NB4 (cell line): ENCODE data around the gene PRDX2.

Experiments used
- DNase-seq: peaks from one replicate; pipeline ENCODE4 v3.0.0; 2010; ENCODE audit warnings: low read depth
- H3K4me3 ChIP-seq: one replicate; pipeline ENCODE4 v1.5.1; 2011; ENCODE audit warnings: mild to moderate bottlenecking, low read depth, low read length, moderate library complexity
- CTCF ChIP-seq: IDR thresholded peaks from one replicate; pipeline ENCODE4 v1.5.1; 2012; ENCODE audit warnings: low read depth, low read length
- MAX ChIP-seq: IDR thresholded peaks from 2 replicates; pipeline ENCODE4 v1.6.1; 2011; ENCODE audit warnings: low read depth, low read length
- MYC ChIP-seq: IDR thresholded peaks from 2 replicates; pipeline ENCODE4 v1.6.1; 2011; ENCODE audit warnings: low read depth, low read length
- POLR2A ChIP-seq: IDR thresholded peaks from 2 replicates; pipeline ENCODE4 v1.6.1; 2011; ENCODE audit warnings: mild to moderate bottlenecking; ENCODE audit not compliant: insufficient read length; ENCODE audit errors: extremely low read depth

The PRDX2 gene

GRCh38 chr19:12759686-12760085, 41.9 kb downstream of the PRDX2 start:
- TF ChIP-seq MAX (no peak), MYC (no peak), POLR2A (no peak)
- DNase-seq, result no peak
- no peak overlapping the region for H3K4me3 ChIP-seq

GRCh38 chr19:12757544-12758274, 43.9 kb downstream of the PRDX2 start:
- 0 out of 2 replicates have a peak, but pooled peaks have one; percentile 46 for TF ChIP-seq MYC
- TF ChIP-seq MAX, result peak; percentile 44; the same call in 1 of the 2 replicates
- TF ChIP-seq POLR2A, result no peak
- TF ChIP-seq CTCF, result peak; percentile 89
- H3K4me3 ChIP-seq, result no peak overlapping the region
- DNase-seq, result peak; percentile 74

GRCh38 chr19:12756150-12756883, 45.3 kb downstream of the PRDX2 start:
- H3K4me3 ChIP-seq, result no peak overlapping the region
- no peak for DNase-seq
- TF ChIP-seq POLR2A, result no peak
- no peak for TF ChIP-seq MAX

GRCh38 chr19:12754465-12755196, 47.0 kb downstream of the PRDX2 start:
- DNase-seq, result no peak
- H3K4me3 ChIP-seq, result no peak overlapping the region
- TF ChIP-seq CTCF (no peak), MAX (no peak), POLR2A (no peak), MYC (no peak)

- TF ChIP-seq MAX, result no peak
- TF ChIP-seq MYC, result no peak
- no peak for TF ChIP-seq CTCF
- TF ChIP-seq POLR2A, result no peak
- no peak for DNase-seq
- H3K4me3 ChIP-seq, result no peak overlapping the region
Measured at GRCh38 chr19:12752056-12752781, 49.4 kb downstream of the PRDX2 start.

- no peak for TF ChIP-seq CTCF
- TF ChIP-seq POLR2A, result no peak
- no peak for TF ChIP-seq MYC
- no peak for TF ChIP-seq MAX
- no peak for DNase-seq
- H3K4me3 ChIP-seq, result no peak within 1 kb of the TSS
Measured at GRCh38 chr19:12751635-12752034, 50.0 kb downstream of the PRDX2 start, which contains the start of gene BEST2. Gene BEST2, plus strand, starts transcription at chr19:12751791. Its CDS starts 802 bp downstream, at chr19:12752593.
